Calu3 (cell line): ENCODE measurements around the gene RPL37A. TPM values are rescaled to one million over a fixed set of nuclear protein-coding genes. Genes with fewer than 3 reads are reported as not detected.

Source experiments
- BruUV-seq: library from RNA; stranded (reverse); fragments of 400-500 nt; replicated peaks from 2 replicates; lab custom pipeline; 2021; lab: Mats Ljungman, UMichigan
- CTCF ChIA-PET: fragments of 300-600 bp; sonication (Branson Sonifier 250); formaldehyde crosslinking; loops from one replicate; lab custom pipeline; 2022; ENCODE audit warnings: antibody characterized with exemption; lab: Charles Lee
- DNase-seq: peaks from one replicate; pipeline ENCODE4 v3.0.0; 2022
- H3K27ac Mint-ChIP-seq: one replicate; pipeline ENCODE4 v1.8.0; 2022; ENCODE audit warnings: mixed read lengths; ENCODE audit not compliant: unreplicated experiment
- H3K27me3 Mint-ChIP-seq: one replicate; pipeline ENCODE4 v1.8.0; 2022; ENCODE audit warnings: mixed read lengths; ENCODE audit not compliant: unreplicated experiment
- H3K36me3 Mint-ChIP-seq: one replicate; pipeline ENCODE4 v1.8.0; 2022; ENCODE audit warnings: mild to moderate bottlenecking, moderate library complexity, mixed read lengths; ENCODE audit not compliant: insufficient read depth, unreplicated experiment
- H3K4me1 Mint-ChIP-seq: one replicate; pipeline ENCODE4 v1.8.0; 2022; ENCODE audit warnings: mild to moderate bottlenecking, low read depth, mixed read lengths; ENCODE audit not compliant: unreplicated experiment
- H3K4me3 Mint-ChIP-seq: one replicate; pipeline ENCODE4 v1.8.0; 2022; ENCODE audit warnings: mild to moderate bottlenecking, low read depth, moderate library complexity, mixed read lengths; ENCODE audit not compliant: unreplicated experiment
- H3K9me3 Mint-ChIP-seq: one replicate; pipeline ENCODE4 v1.8.0; 2022; ENCODE audit warnings: low read depth, mixed read lengths; ENCODE audit not compliant: unreplicated experiment
- intact Hi-C: fragments of 100-400 bp; cut with micrococcal nuclease; formaldehyde crosslinking; loops from one replicate; pipeline ENCODE4 v1.10.0; 2022; ENCODE audit not compliant: unreplicated experiment
- total RNA-seq: library from RNA; stranded (reverse); gene quantifications from 2 replicates; pipeline ENCODE4 v1.2.3, GENCODE V29; 2022
- TF ChIP-seq, protein P1 (sequence below): fragments of 200-600 bp; IDR thresholded peaks from one replicate; pipeline ENCODE4 v1.8.0; 2022; ENCODE audit warnings: antibody characterized with exemption; ENCODE audit not compliant: unreplicated experiment

Gene RPL37A
- total RNA-seq, 1 experiment from 2014 or later, result 1,889 TPM

DNA sequence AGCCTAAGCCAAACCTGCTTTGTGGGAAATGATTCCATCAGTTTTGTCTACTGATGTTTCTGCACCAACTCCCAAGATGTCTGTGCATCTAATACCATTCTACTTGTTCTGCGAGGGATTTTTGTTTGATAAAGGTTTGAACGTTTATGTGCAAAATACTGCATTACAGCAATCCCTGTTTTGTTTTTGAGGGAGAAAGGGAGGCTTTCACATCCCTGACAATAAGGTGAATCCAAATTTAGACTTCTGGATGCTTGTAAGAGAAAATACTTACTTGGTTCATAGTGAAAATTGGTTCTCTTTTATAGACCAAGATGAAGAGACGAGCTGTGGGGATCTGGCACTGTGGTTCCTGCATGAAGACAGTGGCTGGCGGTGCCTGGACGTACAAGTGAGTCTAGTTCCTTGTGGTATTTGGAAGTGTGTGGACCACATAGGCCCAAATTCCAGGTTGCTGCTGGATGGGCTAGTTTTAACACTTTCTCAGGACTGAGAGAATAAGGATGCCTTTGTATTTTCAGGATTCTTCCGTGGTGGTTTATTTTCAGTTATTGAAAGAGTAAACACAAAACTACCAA, 1.1 kb downstream of the RPL37A start:
- intact Hi-C loops, result no loop called here
- Mint-ChIP-seq H3K4me1 (peaks cover 27% of the 10 kb centered on the region), H3K27ac (peak overlapping the region; percentile 100), H3K36me3 (peaks cover 71% of the 10 kb centered on the region), H3K27me3 (no peaks in the 10 kb centered on the region), H3K9me3 (no peaks in the 10 kb centered on the region), H3K4me3 (peak overlapping the region; percentile 100)
- DNase-seq, result no peak
- BruUV-seq, result TSS peak; percentile 54
- TF ChIP-seq, protein P1, sequence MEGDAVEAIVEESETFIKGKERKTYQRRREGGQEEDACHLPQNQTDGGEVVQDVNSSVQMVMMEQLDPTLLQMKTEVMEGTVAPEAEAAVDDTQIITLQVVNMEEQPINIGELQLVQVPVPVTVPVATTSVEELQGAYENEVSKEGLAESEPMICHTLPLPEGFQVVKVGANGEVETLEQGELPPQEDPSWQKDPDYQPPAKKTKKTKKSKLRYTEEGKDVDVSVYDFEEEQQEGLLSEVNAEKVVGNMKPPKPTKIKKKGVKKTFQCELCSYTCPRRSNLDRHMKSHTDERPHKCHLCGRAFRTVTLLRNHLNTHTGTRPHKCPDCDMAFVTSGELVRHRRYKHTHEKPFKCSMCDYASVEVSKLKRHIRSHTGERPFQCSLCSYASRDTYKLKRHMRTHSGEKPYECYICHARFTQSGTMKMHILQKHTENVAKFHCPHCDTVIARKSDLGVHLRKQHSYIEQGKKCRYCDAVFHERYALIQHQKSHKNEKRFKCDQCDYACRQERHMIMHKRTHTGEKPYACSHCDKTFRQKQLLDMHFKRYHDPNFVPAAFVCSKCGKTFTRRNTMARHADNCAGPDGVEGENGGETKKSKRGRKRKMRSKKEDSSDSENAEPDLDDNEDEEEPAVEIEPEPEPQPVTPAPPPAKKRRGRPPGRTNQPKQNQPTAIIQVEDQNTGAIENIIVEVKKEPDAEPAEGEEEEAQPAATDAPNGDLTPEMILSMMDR, result no peak
- CTCF ChIA-PET, result interaction anchor here (0.6 kb wide), 1 partner anchor 856 kb away, joined by 3 read pairs; no protein-coding TSS in a partner anchor

DNA sequence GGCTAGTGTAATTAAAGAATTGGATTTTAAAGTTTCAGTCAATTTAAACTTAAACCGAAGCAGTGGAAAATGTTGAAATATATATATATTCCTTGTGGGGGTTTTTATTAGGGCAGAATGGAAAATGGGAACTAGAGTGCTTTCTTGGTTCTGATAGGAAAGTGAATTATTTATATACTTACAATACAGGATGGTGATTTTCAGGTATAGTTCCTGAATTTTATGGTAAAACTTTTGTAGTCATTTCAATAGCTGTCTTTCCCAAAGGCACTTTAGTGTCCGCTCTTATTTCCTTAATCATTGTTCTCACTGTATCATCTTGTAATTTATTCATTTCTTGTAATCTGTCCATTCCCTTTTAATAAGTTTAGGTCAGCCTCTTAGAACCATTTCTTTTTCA, 1.9 kb downstream of the RPL37A start:
- peaks cover 80% of the 10 kb centered on the region for H3K36me3 Mint-ChIP-seq
- intact Hi-C loops, result no loop called here
- no TSS peak for BruUV-seq
- H3K4me1 Mint-ChIP-seq, result peaks cover 27% of the 10 kb centered on the region
- H3K27ac Mint-ChIP-seq, result peak overlapping the region; percentile 100
- CTCF ChIA-PET, result no interaction called here
- TF ChIP-seq, protein P1, result no peak
- no peaks in the 10 kb centered on the region for H3K9me3 Mint-ChIP-seq
- no peaks in the 10 kb centered on the region for H3K27me3 Mint-ChIP-seq
- H3K4me3 Mint-ChIP-seq, result peak overlapping the region; percentile 100
- no peak for DNase-seq

DNA sequence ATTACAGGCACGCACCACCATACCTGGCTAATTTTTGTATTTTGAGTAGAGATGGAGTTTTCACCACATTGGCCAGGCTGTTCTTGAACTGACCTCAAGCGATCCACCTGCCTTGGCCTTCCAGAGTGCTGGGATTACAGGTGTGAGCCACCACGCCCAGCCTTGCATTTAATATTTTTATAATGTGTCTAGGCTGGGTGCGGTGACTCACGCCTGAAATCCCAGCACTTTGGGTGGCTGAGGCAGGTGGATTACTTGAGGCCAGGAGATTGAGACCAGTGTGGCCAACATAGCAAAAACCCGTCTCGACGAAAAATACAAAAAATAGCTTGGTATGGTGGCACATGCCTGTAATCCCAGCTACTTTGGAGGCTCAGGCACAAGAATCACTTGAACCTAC, 3.2 kb downstream of the RPL37A start:
- CTCF ChIA-PET, result no interaction called here
- TF ChIP-seq, protein P1, result no peak
- DNase-seq, result no peak
- no TSS peak for BruUV-seq
- no peaks in the 10 kb centered on the region for H3K9me3 Mint-ChIP-seq
- H3K36me3 Mint-ChIP-seq, result peaks cover 93% of the 10 kb centered on the region
- H3K27ac Mint-ChIP-seq, result no peak overlapping the region
- H3K4me1 Mint-ChIP-seq, result peaks cover 27% of the 10 kb centered on the region
- H3K4me3 Mint-ChIP-seq, result no peak overlapping the region
- intact Hi-C loops, result no loop called here
- no peaks in the 10 kb centered on the region for H3K27me3 Mint-ChIP-seq

DNA sequence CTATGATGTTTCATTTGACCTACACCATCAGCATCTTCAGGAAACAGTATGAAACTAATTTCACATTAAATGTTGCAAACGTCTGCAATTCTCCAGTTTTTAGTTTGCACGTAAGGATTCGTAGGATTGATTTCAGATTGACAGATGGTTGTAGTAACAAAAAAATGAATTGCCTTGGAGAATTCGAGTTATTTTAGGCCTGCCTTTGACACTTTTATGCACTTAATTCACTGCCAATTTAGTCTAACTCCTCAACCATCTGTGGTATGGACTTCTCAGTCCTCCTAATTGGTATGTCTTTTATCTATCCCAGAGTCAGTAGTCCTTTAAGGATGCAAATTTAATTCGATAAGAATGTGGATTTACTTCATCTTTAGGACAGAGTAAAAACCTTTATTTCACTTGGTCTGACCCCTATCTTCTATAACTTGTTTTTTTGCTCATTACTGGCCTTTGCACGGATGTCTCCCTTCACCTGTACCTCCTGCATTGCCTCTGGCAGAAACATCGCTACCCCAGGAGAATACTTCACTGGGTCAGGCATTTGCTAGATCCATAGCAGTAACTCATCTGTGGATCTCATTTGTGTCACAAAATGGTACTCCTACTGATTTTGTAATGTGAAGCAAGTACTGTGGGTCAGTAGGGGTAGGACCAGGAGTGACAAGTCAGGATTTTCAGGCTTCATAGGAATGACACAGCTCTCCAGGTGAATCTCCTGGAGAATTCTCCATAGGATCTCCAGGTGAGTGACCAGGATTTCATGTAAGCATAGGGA, 3.9 kb downstream of the RPL37A start:
- DNase-seq, result no peak
- no TSS peak for BruUV-seq
- H3K36me3 Mint-ChIP-seq, result peaks cover 99% of the 10 kb centered on the region
- peak overlapping the region; percentile 10 for H3K4me3 Mint-ChIP-seq
- intact Hi-C loops, result no loop called here
- TF ChIP-seq, protein P1, result no peak
- H3K4me1 Mint-ChIP-seq, result peaks cover 24% of the 10 kb centered on the region
- H3K9me3 Mint-ChIP-seq, result no peaks in the 10 kb centered on the region
- peak overlapping the region; percentile 66 for H3K27ac Mint-ChIP-seq
- CTCF ChIA-PET, result no interaction called here
- H3K27me3 Mint-ChIP-seq, result no peaks in the 10 kb centered on the region
